GM10266 (cell line): Measurements from ENCODE around the gene ENPP4.
"Not testable (repeated sequence)": the region's sequence is repeated elsewhere in the genome, so short reads cannot be mapped to it uniquely, and the experiment has no call there.

Experiments used
- DNase-seq: peaks from one replicate; pipeline ENCODE4 v3.0.0; 2012; ENCODE audit errors: extremely low spot score
- CTCF ChIP-seq: IDR thresholded peaks from 2 replicates; pipeline ENCODE4 v1.5.1; 2012; ENCODE audit warnings: mild to moderate bottlenecking, low read depth; ENCODE audit not compliant: control insufficient read depth, insufficient read depth; ENCODE audit errors: missing control alignments

ENPP4 gene

GRCh38 chr6:46115634-46116033 lies 14.2 kb upstream of the ENPP4 start:
- no peak for DNase-seq
- TF ChIP-seq CTCF, result no peak

GRCh38 chr6:46116289-46116688 lies 13.5 kb upstream of the ENPP4 start:
- TF ChIP-seq CTCF, result no peak
- no peak for DNase-seq

GRCh38 chr6:46118157-46118556 lies 11.6 kb upstream of the ENPP4 start:
- no peak for DNase-seq
- no peak for TF ChIP-seq CTCF

GRCh38 chr6:46118836-46119235 lies 11.0 kb upstream of the ENPP4 start:
- TF ChIP-seq CTCF, result no peak
- no peak for DNase-seq

- not testable (repeated sequence) for DNase-seq
These were observed 10.1 kb upstream of the ENPP4 start for GRCh38 chr6:46119679-46120078.

GRCh38 chr6:46128476-46128875 lies 1.3 kb upstream of the ENPP4 start:
- no peak for DNase-seq
- TF ChIP-seq CTCF, result no peak

GRCh38 chr6:46129291-46129628 lies 529 bp upstream of the ENPP4 start:
- DNase-seq, result no peak
- TF ChIP-seq CTCF, result no peak

- DNase-seq, result no peak
- TF ChIP-seq CTCF, result no peak
These were observed 877 bp downstream of the ENPP4 start for GRCh38 chr6:46130666-46131065.

GRCh38 chr6:46131291-46131690 lies 1.5 kb downstream of the ENPP4 start:
- DNase-seq, result not testable (repeated sequence)
